Mesodermal cell (in vitro differentiated cells): ENCODE data around the gene RGS9BP. TPM values are rescaled to one million over a fixed set of nuclear protein-coding genes. Genes with fewer than 3 reads are reported as not detected.

Experiments
- H3K27ac ChIP-seq: 2 replicates; pipeline ENCODE4 v1.7.0; 2013; ENCODE audit warnings: mild to moderate bottlenecking, low read depth, low read length, moderate library complexity; ENCODE audit not compliant: severe bottlenecking
- H3K36me3 ChIP-seq: 2 replicates; pipeline ENCODE4 v1.7.1; 2013; ENCODE audit warnings: mild to moderate bottlenecking, low read length, moderate library complexity; ENCODE audit not compliant: control insufficient read depth, insufficient read depth
- H3K4me1 ChIP-seq: one replicate; pipeline ENCODE4 v1.7.1; 2013; ENCODE audit warnings: mild to moderate bottlenecking, low read length; ENCODE audit not compliant: insufficient read depth, control insufficient read depth, poor library complexity, severe bottlenecking
- H3K4me3 ChIP-seq: 2 replicates; pipeline ENCODE4 v1.7.0; 2013; ENCODE audit warnings: low read length, control low read depth, mild to moderate bottlenecking; ENCODE audit not compliant: insufficient read depth, poor library complexity, severe bottlenecking; ENCODE audit errors: extremely low read depth
- H3K9me3 ChIP-seq: 2 replicates; pipeline ENCODE4 v1.7.1; 2013; ENCODE audit warnings: mild to moderate bottlenecking, low read length, moderate library complexity; ENCODE audit not compliant: control insufficient read depth
- WGBS, 2 experiments: methylation state at CpG; one replicate each; pipeline ENCODE4 v1.1.5; 2013; ENCODE audit warnings: missing lambda C conversion rate in 2 of 2; ENCODE audit not compliant: insufficient coverage in 2 of 2; 5-methylcytosine and 5-hydroxymethylcytosine counted together
- polyA plus RNA-seq, 2 experiments: library from polyadenylated mRNA; stranded (reverse); fragments of 50-300 nt; gene quantifications; one replicate each; pipeline ENCODE4 v1.2.3, GENCODE V29; 2013

Gene RGS9BP
- not detected for polyA plus RNA-seq (2013, experiment 1 of 2)
- polyA plus RNA-seq (2013, experiment 2 of 2) = not detected

GRCh38 chr19:32675720-32676185 lies at the start of gene RGS9BP:
TSS of gene RGS9BP (plus strand) at chr19:32675848. CDS start at chr19:32676264, 416 bp downstream.
- WGBS, 2 experiments = 4 to 9% methylated on average over 26 to 37 of the region's 53 CpGs
- H3K36me3 ChIP-seq = no peaks in the 10 kb centered on the region
- peak within 1 kb of the TSS; percentile 76 for H3K4me3 ChIP-seq
- no peaks in the 10 kb centered on the region for H3K9me3 ChIP-seq
- H3K27ac ChIP-seq = no peak within 1 kb of the TSS
- H3K4me1 ChIP-seq = no peaks in the 10 kb centered on the region

GRCh38 chr19:32626969-32627368 lies 48.7 kb upstream of the RGS9BP start:
- Histone ChIP-seq H3K9me3 (no peaks in the 10 kb centered on the region), H3K4me1 (no peaks in the 10 kb centered on the region), H3K27ac (no peak overlapping the region), H3K36me3 (peaks cover 67% of the 10 kb centered on the region), H3K4me3 (no peak overlapping the region)
- 83 to 100% methylated on average over 1 of the region's 4 CpGs for WGBS, 2 experiments

GRCh38 chr19:32627714-32628270 lies 47.9 kb upstream of the RGS9BP start:
- Histone ChIP-seq H3K4me3 (no peak overlapping the region), H3K4me1 (no peaks in the 10 kb centered on the region), H3K9me3 (no peaks in the 10 kb centered on the region), H3K36me3 (peaks cover 62% of the 10 kb centered on the region), H3K27ac (no peak overlapping the region)
- WGBS, 2 experiments = 96% methylated on average over 12 to 13 of the region's 15 CpGs

- 85 to 88% methylated on average over 11 to 12 of the region's 14 CpGs for WGBS, 2 experiments
- H3K4me3 ChIP-seq = no peak overlapping the region
- H3K4me1 ChIP-seq = no peaks in the 10 kb centered on the region
- H3K27ac ChIP-seq = no peak overlapping the region
- peaks cover 45% of the 10 kb centered on the region for H3K36me3 ChIP-seq
- no peaks in the 10 kb centered on the region for H3K9me3 ChIP-seq
Measured at GRCh38 chr19:32630338-32630737, 45.3 kb upstream of the RGS9BP start.

GRCh38 chr19:32631381-32631780 lies 44.3 kb upstream of the RGS9BP start:
- no peak overlapping the region for H3K4me3 ChIP-seq
- no peaks in the 10 kb centered on the region for H3K4me1 ChIP-seq
- 90 to 93% methylated on average over 10 to 15 of the region's 15 CpGs for WGBS, 2 experiments
- H3K9me3 ChIP-seq = no peaks in the 10 kb centered on the region
- peaks cover 50% of the 10 kb centered on the region for H3K36me3 ChIP-seq
- H3K27ac ChIP-seq = no peak overlapping the region

- no peak overlapping the region for H3K27ac ChIP-seq
- H3K4me3 ChIP-seq = no peak overlapping the region
- H3K36me3 ChIP-seq = peaks cover 65% of the 10 kb centered on the region
- H3K4me1 ChIP-seq = no peaks in the 10 kb centered on the region
- WGBS, 2 experiments = 86 to 88% methylated on average over 13 to 14 of the region's 14 CpGs
- no peaks in the 10 kb centered on the region for H3K9me3 ChIP-seq
Measured at GRCh38 chr19:32637480-32637879, 38.2 kb upstream of the RGS9BP start.

GRCh38 chr19:32638625-32639024 lies 37.0 kb upstream of the RGS9BP start:
- 96% methylated on average over 11 to 13 of the region's 13 CpGs for WGBS, 2 experiments
- H3K9me3 ChIP-seq = no peaks in the 10 kb centered on the region
- H3K4me3 ChIP-seq = no peak overlapping the region
- H3K4me1 ChIP-seq = no peaks in the 10 kb centered on the region
- peaks cover 70% of the 10 kb centered on the region for H3K36me3 ChIP-seq
- H3K27ac ChIP-seq = no peak overlapping the region

GRCh38 chr19:32642771-32643170 lies 32.9 kb upstream of the RGS9BP start:
- Histone ChIP-seq H3K27ac (no peak overlapping the region), H3K36me3 (peaks cover 78% of the 10 kb centered on the region), H3K9me3 (no peaks in the 10 kb centered on the region), H3K4me1 (no peaks in the 10 kb centered on the region), H3K4me3 (no peak overlapping the region)
- WGBS, 2 experiments = 89 to 94% methylated on average over 7 to 8 of the region's 12 CpGs

- H3K36me3 ChIP-seq = peaks cover 63% of the 10 kb centered on the region
- H3K4me1 ChIP-seq = no peaks in the 10 kb centered on the region
- H3K9me3 ChIP-seq = no peaks in the 10 kb centered on the region
- WGBS, 2 experiments = 87 to 95% methylated on average over 3 to 6 of the region's 6 CpGs
- no peak overlapping the region for H3K4me3 ChIP-seq
- H3K27ac ChIP-seq = no peak overlapping the region
Measured at GRCh38 chr19:32646556-32646955, 29.1 kb upstream of the RGS9BP start.

- Histone ChIP-seq H3K4me3 (no peak overlapping the region), H3K4me1 (peaks cover 2% of the 10 kb centered on the region), H3K36me3 (peaks cover 56% of the 10 kb centered on the region), H3K27ac (no peak overlapping the region), H3K9me3 (no peaks in the 10 kb centered on the region)
- WGBS, 2 experiments = 91 to 94% methylated on average over 7 of the region's 8 CpGs
Measured at GRCh38 chr19:32647361-32647760, 28.3 kb upstream of the RGS9BP start.

GRCh38 chr19:32649751-32650150 lies 25.9 kb upstream of the RGS9BP start:
- 97 to 99% methylated on average over 5 to 7 of the region's 11 CpGs for WGBS, 2 experiments
- Histone ChIP-seq H3K4me3 (no peak overlapping the region), H3K27ac (no peak overlapping the region), H3K9me3 (no peaks in the 10 kb centered on the region), H3K4me1 (peaks cover 2% of the 10 kb centered on the region), H3K36me3 (peaks cover 33% of the 10 kb centered on the region)
